Measurements from ENCODE around the gene TMEM19.
A peak's percentile ranks its signal among the peaks of the same experiment; 100 is the strongest.

The TMEM19 gene

DNA sequence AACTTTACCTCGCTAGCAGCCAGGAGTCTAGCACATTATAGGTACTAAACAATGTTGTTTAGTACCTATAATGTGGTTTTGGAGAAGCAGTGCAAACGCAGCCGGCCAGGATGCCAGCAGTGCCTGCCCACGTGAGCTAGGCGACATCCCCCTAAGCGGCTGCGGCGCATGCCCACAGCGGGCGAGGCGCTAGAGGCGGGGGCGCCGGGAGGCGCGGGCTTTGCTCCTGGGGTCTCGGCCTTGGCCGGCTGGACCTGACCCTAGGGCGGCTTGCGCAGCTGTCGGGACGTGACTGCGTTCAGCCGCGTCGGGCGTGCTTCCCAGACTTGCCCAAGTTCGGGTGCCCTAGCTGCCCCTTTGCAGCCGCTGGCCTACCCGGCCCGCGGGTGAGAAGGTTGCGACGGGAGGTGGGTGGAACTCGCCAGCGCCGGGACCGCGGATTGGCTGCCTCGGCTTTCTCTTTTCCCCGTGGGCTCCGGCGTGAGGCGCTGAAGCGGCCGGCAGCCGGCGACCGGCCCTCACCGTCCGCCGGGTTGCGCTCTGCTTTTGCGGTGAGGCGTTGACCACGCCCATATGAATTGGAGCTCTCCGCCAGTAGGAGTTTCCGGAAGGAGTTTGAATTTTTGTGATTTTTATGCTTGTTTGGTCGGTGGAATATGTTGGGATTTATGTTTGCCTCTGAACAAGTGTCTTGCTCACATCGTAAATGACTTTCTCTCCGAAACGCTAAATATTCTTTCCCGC, at the start of gene TMEM19:
TSS of gene TMEM19 (plus strand) at position 169 of the 744 bp plus-strand sequence. CDS start 599 bp downstream, outside the sequence.
- DNase-seq (ENCODE audit: low read depth in 1 of 2, low spot score in 1 of 2) = peak; percentile 54 to 63

DNA sequence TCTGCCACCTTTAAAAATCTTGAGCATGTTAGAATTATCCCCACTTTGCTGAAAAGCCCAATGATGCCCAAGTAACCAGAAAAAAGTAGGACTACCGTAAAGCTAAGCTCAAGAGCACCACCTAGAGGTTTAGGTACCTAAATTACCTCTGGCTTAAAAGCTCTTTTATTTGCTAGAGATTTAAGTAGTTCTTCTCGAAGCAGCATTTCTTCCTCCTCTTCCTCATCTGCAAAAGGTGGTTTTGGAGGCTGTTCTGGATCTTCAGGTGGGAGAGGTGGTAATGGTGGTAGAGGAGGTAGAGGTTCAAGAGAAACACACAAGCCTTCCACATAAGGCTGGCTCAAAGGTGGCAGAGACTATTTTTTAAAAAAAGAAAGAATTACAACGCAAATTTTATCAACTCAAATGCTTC, 49.2 kb upstream of the TMEM19 start:
- DNase-seq (ENCODE audit: low read depth in 1 of 2, low spot score in 1 of 2) = no peak

DNA sequence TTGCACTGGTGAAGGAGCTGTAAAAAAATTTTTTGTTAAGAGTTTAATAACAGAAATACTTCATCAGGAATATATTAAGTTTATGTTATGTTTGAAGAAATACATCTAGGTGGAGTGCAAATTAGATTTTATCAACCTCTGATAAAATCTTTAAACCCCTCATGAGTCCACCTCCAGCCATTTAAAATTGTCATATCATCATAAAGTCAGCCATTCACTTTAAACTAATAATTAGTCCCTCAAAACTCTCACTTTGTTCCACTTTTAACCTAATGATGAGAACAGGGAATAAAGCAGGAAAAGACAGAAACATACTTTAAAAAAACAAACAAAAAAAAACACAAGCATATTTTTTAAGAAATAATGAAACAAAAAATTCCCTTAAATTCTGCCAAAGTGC, 47.4 kb upstream of the TMEM19 start:
- no peak for DNase-seq (ENCODE audit: low read depth in 1 of 2, low spot score in 1 of 2)

DNA sequence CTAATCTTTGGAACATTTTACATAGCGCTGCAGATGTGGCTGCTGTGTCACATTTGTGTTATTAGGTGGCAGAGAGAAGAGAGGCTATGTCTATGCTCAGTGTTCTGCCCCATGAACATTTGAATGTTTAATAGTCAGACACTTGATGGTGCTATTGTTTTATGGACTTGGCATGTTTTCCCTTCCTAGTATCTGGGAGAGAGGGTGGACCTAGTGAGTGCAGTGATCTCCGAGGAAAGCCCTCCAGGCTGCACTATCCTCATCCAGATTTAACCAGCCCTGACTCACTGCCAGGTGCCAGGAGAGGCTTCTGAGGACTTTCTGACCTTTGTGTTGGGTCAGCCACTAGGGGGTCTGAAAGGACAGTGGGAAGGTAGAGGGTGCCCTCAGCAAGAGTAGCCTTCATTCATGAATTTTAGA, 46.5 kb upstream of the TMEM19 start:
- DNase-seq (ENCODE audit: low read depth in 1 of 2, low spot score in 1 of 2) = no peak

DNA sequence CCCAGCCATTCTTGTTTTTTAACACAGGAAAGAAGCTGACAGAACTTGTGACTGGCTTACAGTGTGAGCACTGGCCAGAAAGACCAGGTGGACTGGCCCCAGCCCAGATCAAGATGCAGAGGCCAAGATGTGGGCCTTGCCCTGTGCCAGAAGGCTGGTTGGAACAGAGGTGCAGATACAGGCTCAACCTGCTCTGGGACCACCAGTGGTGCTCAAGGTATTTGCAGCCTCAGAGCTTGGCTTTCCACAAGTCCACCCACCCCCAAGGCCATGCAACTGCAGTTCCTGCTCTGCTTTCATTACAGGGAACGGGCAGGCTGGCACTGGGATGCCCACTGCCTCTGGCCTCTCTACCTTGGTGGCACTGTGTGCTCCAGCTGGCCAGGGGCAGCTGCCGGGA, 45.6 kb upstream of the TMEM19 start:
- no peak for DNase-seq (ENCODE audit: low read depth in 1 of 2, low spot score in 1 of 2)

DNA sequence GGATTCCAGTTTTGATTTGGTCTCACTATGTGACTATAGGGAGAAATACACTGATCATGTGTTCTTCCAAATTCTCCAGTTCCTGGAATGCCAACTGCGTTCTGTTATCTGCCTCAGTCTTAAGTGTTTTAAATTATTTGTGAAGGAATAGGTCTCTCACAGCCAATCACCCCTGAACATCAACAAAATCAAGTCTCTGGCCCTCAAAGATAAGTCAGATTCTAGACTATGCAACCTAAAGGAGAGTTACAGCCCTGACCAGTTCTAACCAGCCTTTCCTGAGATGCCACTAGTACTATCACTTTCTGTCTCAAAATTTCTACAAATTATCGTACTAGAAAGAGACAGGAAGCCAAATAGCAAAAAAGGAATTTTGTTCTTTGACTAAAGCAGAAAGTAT, 44.5 kb upstream of the TMEM19 start:
- DNase-seq (ENCODE audit: low read depth in 1 of 2, low spot score in 1 of 2) = no peak

DNA sequence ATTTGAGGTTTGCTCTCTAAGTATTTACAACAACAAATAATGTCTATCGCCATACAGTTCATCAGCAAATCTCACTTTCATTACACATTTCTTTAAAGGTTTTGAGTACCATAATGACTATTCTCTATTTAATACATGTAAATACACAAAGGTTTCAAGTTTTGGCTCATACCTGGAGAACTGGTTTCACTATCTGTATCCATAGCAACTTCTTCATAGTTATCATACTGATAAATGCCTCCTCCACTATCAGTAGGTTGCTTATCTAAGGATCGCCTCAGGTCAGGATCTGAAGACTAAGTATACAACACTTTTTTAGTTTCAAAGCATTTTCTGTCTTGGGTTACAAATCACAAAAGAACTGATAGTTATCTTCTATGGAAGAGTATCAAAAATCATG, 43.6 kb upstream of the TMEM19 start:
- DNase-seq (ENCODE audit: low read depth in 1 of 2, low spot score in 1 of 2) = no peak

DNA sequence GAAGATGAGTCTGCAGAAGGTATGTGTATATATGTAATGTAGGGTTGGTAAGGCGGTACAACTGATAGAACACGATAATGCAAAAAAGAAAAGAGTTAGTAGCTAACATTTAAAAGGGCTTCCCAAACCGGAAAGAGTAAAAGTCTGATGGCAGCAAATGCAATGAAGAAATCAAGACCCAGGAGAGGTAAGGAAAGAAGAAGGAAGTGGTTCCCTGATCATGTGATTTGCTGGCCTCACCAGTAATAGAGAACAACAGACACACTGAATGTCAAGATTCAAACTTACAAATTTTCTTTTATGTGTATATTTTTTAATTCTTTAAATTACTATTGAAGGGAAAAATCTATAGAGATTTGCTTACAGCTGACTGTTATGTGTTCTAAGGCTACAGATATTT, 40.6 kb upstream of the TMEM19 start:
- no peak for DNase-seq (ENCODE audit: low read depth in 1 of 2, low spot score in 1 of 2)

DNA sequence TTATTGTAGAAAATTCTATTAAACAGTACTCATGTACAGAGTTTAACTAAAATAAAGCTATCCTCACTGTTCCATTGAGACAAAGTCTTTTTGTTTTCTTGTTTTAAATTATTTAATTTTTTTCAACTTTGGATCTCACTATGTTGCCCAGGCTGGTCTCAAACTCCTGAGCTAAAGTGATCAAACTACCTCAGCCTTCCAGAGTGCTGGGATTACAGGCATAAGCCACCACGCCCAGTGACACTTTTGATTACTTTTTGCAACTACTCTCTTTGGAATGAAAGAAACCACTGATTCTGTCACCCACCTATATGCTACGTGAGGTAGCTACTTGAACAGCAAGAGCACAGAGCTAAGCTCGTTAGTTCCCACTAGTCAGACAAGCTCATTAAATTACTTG, 39.4 kb upstream of the TMEM19 start:
- no peak for DNase-seq (ENCODE audit: low read depth in 1 of 2, low spot score in 1 of 2)

DNA sequence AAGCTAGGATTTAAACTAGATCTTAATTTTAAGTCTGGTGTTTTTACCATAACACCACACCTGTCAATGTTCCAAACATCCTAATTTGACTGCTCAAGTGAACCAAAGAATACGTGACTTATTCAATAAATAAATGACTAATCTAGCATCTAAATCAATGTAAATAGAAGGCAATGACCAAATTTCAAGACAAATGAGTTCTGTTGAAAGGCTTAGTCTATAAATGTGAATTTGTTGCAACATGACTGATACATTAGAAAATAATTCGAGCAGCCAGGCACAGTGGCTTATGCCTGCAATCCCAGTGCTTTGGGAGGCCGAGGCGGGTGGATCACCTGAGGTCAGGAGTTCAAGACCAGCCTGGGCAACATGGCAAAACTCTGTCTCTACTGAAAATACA, 37.3 kb upstream of the TMEM19 start:
- no peak for DNase-seq (ENCODE audit: low read depth in 1 of 2, low spot score in 1 of 2)

DNA sequence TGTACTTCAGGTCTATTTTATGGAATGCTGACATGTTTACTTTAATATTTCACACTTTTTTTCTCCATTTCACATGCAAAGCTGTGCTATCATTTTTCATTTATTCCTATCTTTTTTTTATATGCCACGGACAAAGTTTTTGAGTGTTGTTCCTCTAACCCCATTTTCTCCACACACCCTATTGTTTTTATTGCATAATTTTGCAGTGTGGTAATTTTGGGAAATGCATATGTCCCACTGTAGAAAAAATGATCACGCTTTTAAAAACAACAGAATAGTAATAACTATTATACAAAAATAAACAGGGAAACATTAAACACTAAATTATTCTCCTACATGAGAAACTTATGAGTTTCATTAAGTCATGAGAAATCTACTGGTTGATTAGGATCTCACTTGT, 36.5 kb upstream of the TMEM19 start:
- DNase-seq (ENCODE audit: low read depth in 1 of 2, low spot score in 1 of 2) = no peak

DNA sequence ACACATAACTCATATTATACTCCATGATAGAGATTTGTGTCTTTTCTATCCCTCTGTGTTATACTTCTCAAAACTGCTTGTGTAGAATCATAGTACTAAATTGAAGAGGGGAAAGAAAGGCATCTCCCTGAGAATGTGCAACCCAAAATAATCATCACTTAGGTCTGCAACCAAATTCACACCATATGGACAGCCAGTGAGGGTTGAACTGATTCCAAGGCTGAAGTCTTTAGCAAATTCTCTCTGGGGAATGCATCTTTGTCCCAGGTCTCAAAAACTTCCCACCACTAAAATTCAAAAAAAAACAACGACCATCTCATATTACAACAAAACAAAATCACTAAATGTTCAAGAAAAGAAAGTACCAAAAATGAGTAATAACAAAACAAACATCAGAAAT, 33.2 kb upstream of the TMEM19 start:
- DNase-seq (ENCODE audit: low read depth in 1 of 2, low spot score in 1 of 2) = no peak

DNA sequence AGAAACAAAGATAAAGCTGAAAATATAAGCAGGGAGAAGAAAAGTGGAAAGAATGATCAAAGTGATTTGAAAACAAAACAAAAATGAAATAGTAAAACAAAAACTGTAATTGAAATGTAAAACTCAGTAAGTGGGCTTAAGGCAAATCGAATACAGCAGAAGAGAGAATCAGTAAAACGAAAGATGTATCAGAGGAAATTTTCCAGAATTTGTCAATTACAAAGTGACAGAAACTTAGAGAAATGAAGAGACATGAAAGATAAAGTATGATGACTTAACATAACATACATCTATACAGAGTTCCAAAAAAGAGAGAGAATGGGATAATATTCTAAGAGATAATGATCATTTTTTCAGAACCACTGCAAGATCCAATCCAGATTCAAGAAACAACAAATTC, 32.7 kb upstream of the TMEM19 start:
- no peak for DNase-seq (ENCODE audit: low read depth in 1 of 2, low spot score in 1 of 2)

DNA sequence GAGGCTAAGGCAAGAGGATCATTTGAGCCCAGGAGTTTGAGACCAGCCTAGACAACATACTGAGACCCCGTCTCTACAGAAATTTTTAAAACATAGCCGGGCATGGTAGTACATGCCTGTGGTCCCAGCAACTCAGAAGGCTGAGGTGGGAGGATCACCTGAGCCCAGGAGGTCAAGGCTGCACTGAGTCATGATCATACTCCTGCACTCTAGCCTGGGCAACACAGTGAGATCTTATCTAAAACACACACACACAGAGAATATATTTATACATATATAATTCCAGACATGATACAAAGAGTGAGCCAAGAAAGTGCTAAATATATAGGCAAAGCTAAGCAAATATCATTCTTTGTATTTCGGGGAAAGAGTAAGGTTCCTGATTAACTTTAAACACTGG, 31.7 kb upstream of the TMEM19 start:
- no peak for DNase-seq (ENCODE audit: low read depth in 1 of 2, low spot score in 1 of 2)

DNA sequence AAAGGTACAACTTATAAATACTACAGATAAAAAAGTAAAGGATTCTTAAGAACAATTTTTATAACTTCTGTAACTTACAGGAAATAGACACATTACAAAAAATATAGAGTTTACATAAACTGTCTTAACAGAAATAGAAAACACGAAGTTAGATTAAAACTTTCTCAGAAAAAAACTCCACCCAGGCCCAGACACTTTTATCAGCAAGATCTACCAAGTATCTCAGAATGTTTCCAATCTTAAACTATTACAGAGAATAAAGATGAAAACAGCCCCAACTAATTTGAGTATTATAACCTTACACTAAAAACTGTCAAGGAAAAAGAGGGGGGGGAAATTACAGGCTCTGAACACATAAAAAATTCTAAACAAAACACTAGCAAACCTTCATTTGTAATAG, 30.4 kb upstream of the TMEM19 start:
- no peak for DNase-seq (ENCODE audit: low read depth in 1 of 2, low spot score in 1 of 2)

DNA sequence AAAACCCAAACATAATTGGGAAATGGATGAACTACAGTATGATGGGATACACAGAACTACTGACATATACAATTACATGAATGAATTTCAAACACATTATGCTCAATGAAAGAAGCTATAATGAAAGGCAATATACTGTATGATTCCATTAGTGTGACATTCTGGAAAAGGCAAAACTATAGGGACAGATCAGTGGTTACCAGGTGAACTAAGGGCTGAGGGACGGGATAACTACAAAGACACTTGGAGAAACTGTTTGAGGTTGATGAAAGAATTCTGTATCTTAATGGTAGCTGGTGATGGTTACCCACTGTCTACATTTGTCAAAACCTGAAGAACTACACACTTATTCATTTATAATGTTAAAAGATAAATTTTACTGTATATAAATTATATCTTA, 30.0 kb upstream of the TMEM19 start:
- DNase-seq (ENCODE audit: low read depth in 1 of 2, low spot score in 1 of 2) = no peak

DNA sequence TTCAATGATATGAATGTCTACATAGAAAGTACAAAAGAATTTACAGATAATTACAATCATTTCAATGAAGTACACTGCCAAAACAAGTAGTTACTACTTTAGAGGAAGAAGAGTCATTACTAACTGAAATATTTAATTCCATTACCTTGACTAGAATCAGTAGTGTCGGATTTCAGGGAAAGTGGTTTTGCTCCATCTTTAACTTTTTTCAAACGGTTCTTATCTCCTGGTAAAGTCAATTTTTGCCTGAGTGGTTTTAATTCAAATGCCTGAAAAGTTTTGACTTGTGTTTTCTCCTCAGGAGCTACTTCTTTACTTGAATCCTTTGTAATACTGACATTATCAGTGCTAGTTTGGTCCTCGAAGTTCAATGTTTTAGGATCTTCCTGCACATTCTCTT, 29.1 kb upstream of the TMEM19 start:
- no peak for DNase-seq (ENCODE audit: low read depth in 1 of 2, low spot score in 1 of 2)

DNA sequence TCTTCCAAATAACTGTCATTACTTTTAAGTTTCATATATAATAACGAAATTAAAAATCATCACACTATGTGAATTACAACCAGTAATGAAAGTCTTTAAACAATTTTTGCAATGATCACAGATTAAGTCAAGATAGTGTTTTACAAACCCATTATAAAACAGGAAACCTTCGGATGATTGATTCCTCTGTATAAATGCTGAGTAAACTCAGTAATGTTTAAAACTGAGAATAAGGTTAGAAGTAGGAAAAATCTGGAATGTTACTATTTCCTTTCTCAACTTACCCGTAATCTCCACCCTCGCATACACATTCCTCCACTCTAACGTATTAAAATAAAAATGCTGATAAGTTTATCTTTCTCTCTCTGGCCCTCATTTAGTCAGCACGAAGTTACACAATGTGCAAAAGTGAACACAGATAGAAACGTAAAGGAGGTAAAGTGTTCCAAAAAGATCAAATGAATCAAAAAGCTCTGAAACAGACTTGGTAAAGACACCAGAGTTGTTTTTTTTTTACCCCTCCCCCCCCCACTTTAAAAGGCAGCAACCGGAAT, 23.8 kb upstream of the TMEM19 start:
- no peak for DNase-seq (ENCODE audit: low read depth in 1 of 2, low spot score in 1 of 2)

DNA sequence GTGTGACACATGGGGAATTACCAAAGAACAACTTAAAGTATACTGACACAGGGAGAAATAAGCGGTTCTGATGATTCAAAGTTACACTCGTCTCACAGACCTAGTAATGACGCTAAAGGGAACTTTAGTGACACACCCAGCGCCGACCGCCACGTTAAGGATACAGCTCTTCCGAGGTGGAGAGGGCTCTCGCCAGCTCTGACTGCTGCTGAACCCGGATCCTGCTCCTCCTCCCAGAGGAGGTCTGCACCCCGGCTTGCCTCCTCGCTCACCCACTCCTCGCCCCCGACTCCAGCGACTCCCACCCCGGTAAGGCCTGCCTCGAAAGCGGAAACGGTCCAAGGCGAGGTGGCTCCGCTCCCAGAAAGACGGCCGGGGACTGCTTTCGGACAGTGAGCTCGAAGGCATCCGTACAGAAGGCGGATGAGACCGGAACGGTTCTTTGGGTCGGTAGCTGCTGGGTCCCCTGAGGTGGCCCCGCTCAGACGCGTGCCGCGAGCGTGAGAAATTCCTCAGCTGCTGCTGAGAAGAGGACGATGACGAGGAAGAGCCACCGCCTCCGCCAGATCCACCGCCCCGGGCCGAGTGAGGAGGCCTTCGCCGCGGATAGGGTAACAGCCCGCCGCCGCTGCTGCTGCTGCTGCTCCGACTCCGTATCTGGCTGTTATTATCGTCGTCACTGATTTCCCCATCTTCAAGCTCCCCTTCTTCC, 22.9 kb upstream of the TMEM19 start:
- DNase-seq (ENCODE audit: low read depth in 1 of 2, low spot score in 1 of 2) = peak; percentile 43 to 55

DNA sequence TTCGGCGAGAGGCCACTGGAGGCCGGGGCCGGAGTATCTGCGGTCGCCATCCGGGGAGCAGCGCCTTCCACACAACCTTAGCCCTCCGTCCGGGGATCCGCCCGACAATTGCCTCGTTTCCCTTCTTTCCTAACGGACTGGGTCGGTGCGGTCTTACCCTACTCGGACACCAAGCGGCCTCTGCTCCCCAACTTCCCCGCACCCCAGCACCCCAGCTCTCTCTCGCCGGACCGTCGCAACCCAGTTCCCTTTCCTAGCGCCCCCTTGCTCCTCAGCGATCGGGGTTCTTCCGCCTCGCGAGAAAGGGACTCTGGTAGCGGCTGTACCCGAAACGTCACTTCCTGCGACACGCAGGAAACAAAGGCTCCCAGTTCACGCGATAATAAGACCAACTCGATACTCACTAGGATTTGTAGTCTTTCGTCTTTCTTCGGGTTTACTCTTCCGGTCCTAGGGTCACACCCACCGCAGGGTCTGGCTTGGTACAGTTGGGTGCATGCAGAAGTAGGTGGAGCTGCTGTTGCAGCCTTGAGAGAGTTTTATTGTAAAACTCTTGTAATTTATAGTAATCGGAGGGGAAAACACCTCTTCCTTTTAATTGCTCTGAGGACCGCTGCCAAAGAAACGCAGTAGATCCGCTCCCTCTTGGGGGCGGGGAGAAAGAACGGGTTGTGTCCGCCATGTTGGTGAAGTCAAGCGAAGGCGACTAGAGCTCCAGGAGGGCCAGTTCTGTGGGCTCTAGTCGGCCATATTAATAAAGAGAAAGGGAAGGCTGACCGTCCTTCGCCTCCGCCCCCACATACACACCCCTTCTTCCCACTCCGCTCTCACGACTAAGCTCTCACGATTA, 22.1 kb upstream of the TMEM19 start, which contains the start of the genes THAP2 and ZFC3H1:
TSS of gene THAP2 (plus strand) at position 741 of the 850 bp plus-strand sequence. CDS start 209 bp downstream, outside the sequence.
TSS of gene ZFC3H1 (minus strand) at position 288 of the 850 bp plus-strand sequence. CDS start at position 50, 238 bp downstream.
- peak; percentile 67 to 73 for DNase-seq (ENCODE audit: low read depth in 1 of 2, low spot score in 1 of 2)

DNA sequence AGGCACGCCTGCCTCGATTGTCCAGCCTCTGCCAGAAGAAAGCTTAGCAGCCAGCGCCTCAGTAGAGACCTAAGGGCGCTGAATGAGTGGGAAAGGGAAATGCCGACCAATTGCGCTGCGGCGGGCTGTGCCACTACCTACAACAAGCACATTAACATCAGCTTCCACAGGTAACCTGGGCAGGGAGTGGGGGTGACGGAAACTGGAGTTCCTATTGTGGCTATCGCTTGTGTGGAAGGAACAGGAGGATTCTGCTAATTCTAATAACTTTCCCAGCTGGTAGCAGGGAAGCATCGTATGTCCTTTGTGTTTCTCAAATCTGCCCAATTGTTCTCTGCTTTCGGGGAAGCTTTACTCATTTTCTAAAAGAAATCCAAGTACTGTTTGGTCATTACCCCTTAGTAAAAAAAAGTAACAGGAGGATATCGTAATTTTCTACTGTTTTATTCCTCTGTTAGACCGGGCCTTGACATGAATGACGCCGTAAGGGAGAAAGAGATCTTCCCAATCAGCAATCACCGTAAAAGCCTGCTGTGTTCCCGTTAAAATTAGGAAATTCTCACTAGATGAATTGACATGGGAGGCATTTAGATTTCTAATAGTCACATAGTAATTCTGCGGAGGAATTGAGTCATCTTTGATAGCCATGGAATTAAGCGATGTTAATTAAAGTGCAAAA, 21.3 kb upstream of the TMEM19 start:
- DNase-seq (ENCODE audit: low read depth in 1 of 2, low spot score in 1 of 2) = no peak

Measured in stimulated activated CD4-positive, alpha-beta T cell treated with anti-CD3 and anti-CD28 coated beads, Interleukin-15, amount 100 ng/mL, for 1 hour (primary cell).